Neural crest cell (in vitro differentiated cells): ENCODE data around the gene FXR1. TPM values are rescaled to one million over a fixed set of nuclear protein-coding genes. Genes with fewer than 3 reads are reported as not detected.

Experiments used
- DNase-seq: peaks from one replicate; pipeline ENCODE4 v3.0.0; 2021; ENCODE audit warnings: low read depth, mixed read lengths, low spot score
- H3K27ac Mint-ChIP-seq: one replicate; pipeline ENCODE4 v1.8.0; 2021; ENCODE audit warnings: mild to moderate bottlenecking, mixed read lengths; ENCODE audit not compliant: unreplicated experiment
- H3K27me3 Mint-ChIP-seq: 2 replicates; pipeline ENCODE4 v1.8.0; 2021; ENCODE audit warnings: low read depth, mild to moderate bottlenecking, mixed read lengths
- H3K36me3 Mint-ChIP-seq: 2 replicates; pipeline ENCODE4 v1.8.0; 2021; ENCODE audit warnings: low read depth, mild to moderate bottlenecking, mixed read lengths
- H3K4me1 Mint-ChIP-seq: 2 replicates; pipeline ENCODE4 v1.8.0; 2021; ENCODE audit warnings: mixed read lengths
- H3K4me3 Mint-ChIP-seq: one replicate; pipeline ENCODE4 v1.8.0; 2021; ENCODE audit warnings: mild to moderate bottlenecking, mixed read lengths
- H3K9me3 Mint-ChIP-seq: 2 replicates; pipeline ENCODE4 v1.8.0; 2021; ENCODE audit warnings: mixed read lengths
- total RNA-seq: library from RNA; stranded (reverse); gene quantifications from 2 replicates; pipeline ENCODE4 v1.2.1, GENCODE V29; 2021
- TF ChIP-seq, protein P1 (sequence below): fragments of 200-600 bp; sonication (generic); conservative IDR thresholded peaks from 2 replicates; pipeline ENCODE4 v1.5.0; 2021; ENCODE audit warnings: antibody characterized with exemption, mild to moderate bottlenecking

The FXR1 gene
- total RNA-seq, 1 donor from 2014 or later, result 190 TPM

- DNase-seq, result no peak
- Mint-ChIP-seq H3K9me3 (no peaks in the 10 kb centered on the region), H3K4me3 (no peak overlapping the region), H3K27ac (no peak overlapping the region), H3K27me3 (no peaks in the 10 kb centered on the region), H3K4me1 (no peaks in the 10 kb centered on the region), H3K36me3 (peaks cover 15% of the 10 kb centered on the region)
- TF ChIP-seq, protein P1, sequence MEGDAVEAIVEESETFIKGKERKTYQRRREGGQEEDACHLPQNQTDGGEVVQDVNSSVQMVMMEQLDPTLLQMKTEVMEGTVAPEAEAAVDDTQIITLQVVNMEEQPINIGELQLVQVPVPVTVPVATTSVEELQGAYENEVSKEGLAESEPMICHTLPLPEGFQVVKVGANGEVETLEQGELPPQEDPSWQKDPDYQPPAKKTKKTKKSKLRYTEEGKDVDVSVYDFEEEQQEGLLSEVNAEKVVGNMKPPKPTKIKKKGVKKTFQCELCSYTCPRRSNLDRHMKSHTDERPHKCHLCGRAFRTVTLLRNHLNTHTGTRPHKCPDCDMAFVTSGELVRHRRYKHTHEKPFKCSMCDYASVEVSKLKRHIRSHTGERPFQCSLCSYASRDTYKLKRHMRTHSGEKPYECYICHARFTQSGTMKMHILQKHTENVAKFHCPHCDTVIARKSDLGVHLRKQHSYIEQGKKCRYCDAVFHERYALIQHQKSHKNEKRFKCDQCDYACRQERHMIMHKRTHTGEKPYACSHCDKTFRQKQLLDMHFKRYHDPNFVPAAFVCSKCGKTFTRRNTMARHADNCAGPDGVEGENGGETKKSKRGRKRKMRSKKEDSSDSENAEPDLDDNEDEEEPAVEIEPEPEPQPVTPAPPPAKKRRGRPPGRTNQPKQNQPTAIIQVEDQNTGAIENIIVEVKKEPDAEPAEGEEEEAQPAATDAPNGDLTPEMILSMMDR, result no peak
These were observed 28.4 kb downstream of the FXR1 start for GRCh38 chr3:180940826-180941225.

DNA sequence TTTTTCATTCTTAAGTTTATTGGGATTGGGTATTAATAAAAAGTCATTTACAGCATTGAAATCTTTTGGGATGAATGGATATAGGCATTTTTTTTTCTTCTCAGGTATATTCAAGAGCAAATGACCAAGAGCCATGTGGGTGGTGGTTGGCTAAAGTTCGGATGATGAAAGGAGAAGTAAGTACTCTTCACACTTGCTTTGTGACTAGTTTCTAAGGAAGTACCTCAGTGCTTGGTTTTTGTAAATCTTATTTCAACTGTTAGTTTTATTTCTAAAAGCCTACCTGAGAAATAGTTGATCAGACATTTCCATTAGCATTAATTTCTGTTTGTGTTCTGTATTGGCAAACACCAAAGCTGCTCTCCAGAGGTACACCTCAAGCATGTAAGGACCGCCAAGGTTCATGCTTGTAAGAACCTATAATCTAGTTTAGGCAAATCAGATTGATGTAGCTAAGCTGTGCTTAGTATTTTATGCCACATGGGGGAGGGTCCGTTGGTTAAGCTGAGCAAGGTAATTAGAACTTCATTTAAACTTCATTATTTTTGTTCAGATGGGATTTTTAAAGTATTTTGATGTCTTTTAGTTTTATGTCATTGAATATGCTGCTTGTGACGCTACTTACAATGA, 35.4 kb downstream of the FXR1 start:
- Mint-ChIP-seq H3K9me3 (no peaks in the 10 kb centered on the region), H3K4me3 (no peak overlapping the region), H3K36me3 (peaks cover 20% of the 10 kb centered on the region), H3K27ac (no peak overlapping the region), H3K4me1 (no peaks in the 10 kb centered on the region), H3K27me3 (no peaks in the 10 kb centered on the region)
- no peak for DNase-seq
- TF ChIP-seq, protein P1, result no peak

DNA sequence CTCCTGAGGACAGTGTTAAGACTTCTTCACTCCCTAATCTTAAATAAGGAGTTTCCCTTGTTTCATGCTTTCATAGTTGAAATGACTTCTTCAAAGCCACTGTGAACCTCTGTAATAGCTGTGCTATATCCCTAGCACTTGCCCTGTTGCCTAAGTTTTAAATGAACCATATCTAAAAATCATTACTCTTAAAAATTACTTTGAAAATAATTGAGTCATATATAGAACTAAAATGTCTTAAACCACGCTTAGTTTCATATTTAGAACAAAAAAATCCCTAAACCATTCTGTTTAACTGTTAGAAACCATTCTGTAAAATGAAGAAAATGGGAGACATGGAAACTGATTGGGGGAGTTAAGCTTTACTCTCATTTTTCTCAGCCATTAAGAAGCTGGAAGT, 47.2 kb downstream of the FXR1 start:
- H3K4me1 Mint-ChIP-seq, result peaks cover 8% of the 10 kb centered on the region
- H3K4me3 Mint-ChIP-seq, result no peak overlapping the region
- DNase-seq, result no peak
- H3K36me3 Mint-ChIP-seq, result peaks cover 31% of the 10 kb centered on the region
- H3K27ac Mint-ChIP-seq, result no peak overlapping the region
- TF ChIP-seq, protein P1, result no peak
- H3K27me3 Mint-ChIP-seq, result no peaks in the 10 kb centered on the region
- H3K9me3 Mint-ChIP-seq, result no peaks in the 10 kb centered on the region

DNA sequence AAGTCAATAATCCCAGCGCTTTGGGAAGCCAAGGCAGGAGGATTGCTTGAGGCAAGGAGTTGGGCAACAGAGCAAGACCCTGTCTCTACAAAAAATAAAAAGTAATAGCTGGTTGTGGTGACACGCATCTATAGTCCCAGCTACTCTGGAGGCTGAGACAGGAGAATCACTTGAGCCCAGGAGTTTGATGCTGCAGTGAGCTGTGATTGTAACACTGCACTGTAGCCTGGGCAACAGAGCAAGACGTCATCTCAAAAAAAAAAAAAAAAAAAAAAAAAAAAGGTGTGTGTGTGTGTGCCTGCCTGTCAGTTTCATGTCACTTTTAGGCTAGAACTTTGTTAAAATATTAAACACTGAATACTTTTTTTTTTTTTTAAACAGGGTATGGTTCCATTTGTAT, 48.6 kb downstream of the FXR1 start:
- TF ChIP-seq, protein P1, result no peak
- no peak overlapping the region for H3K27ac Mint-ChIP-seq
- peaks cover 31% of the 10 kb centered on the region for H3K36me3 Mint-ChIP-seq
- peaks cover 8% of the 10 kb centered on the region for H3K4me1 Mint-ChIP-seq
- H3K27me3 Mint-ChIP-seq, result no peaks in the 10 kb centered on the region
- no peak for DNase-seq
- H3K4me3 Mint-ChIP-seq, result no peak overlapping the region
- H3K9me3 Mint-ChIP-seq, result no peaks in the 10 kb centered on the region

DNA sequence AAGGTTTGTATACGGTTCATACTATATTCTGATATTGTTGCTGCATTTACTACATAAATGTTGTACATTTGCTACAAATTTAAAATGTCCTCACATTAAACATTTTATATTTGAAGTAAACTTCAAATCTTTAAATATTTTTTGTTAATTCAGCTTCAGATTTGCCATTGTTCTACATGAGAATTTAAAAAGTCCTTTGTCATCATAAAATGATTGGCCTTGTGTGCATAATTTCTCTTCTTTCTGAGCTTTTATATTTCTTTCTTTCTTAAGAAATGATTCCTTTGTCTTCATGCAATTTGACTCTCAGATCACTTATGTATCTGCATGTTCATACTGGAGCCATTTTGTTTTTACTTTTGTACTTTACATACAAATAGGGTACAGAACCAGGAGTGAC, 49.1 kb downstream of the FXR1 start:
- Mint-ChIP-seq H3K4me3 (no peak overlapping the region), H3K4me1 (peaks cover 4% of the 10 kb centered on the region), H3K36me3 (peaks cover 29% of the 10 kb centered on the region), H3K9me3 (no peaks in the 10 kb centered on the region), H3K27ac (no peak overlapping the region), H3K27me3 (no peaks in the 10 kb centered on the region)
- TF ChIP-seq, protein P1, result no peak
- no peak for DNase-seq
